HCT116 (cell line): Measurements from ENCODE around the gene IRX3. TPM values are rescaled to one million over a fixed set of nuclear protein-coding genes. Genes with fewer than 3 reads are reported as not detected.

ENCODE experiments used
- ATAC-seq: fragments of 200-7000 bp; cut with Tn5 transposase; 2 replicates; pipeline ENCODE4 v1.9.1; 2020; ENCODE audit warnings: mild to moderate bottlenecking, moderate library complexity
- BruUV-seq: library from RNA; stranded (reverse); fragments of 400-500 nt; replicated peaks from 2 replicates; lab custom pipeline; 2021; lab: Mats Ljungman, UMichigan
- CTCF ChIA-PET: fragments of 300-600 bp; sonication (Branson Sonifier 250); formaldehyde crosslinking; loops from one replicate; lab custom pipeline; 2021; ENCODE audit warnings: antibody characterized with exemption; lab: Charles Lee
- POLR2A ChIA-PET: fragments of 300-600, 350-600 bp; sonication (Branson Sonifier 250); formaldehyde crosslinking; loops from one replicate; lab custom pipeline; 2021; ENCODE audit warnings: antibody characterized with exemption; lab: Charles Lee
- RAD21 ChIA-PET, 2 experiments: fragments of 300-600 bp; sonication (Branson Sonifier 250); formaldehyde crosslinking; loops; one replicate each; lab custom pipeline; 2023; ENCODE audit warnings: low total read pairs in 2 of 2; ENCODE audit not compliant: uncharacterized antibody in 2 of 2, unreplicated experiment in 2 of 2, low non-redundant PET in 1 of 2; lab: Charles Lee
- DNase-seq: peaks from one replicate; pipeline ENCODE4 v3.0.0-alpha.2; 2010; ENCODE audit warnings: low read depth, low spot score
- H2AFZ ChIP-seq: fragments of 200-600 bp; shearing (Covaris generic), sonication (generic); 2 replicates; pipeline ENCODE4 v1.6.1; 2017; ENCODE audit warnings: low read depth, mixed run types, mixed read lengths, antibody characterized with exemption, low read length; ENCODE audit not compliant: poor library complexity, severe bottlenecking
- H3K27ac ChIP-seq: 2 replicates; pipeline ENCODE4 v1.5.1; 2012; ENCODE audit warnings: low read depth, low read length
- H3K27me3 ChIP-seq: fragments of 200-600 bp; sonication (generic); 2 replicates; pipeline ENCODE4 v1.6.1; 2016; ENCODE audit warnings: mixed run types, low read length, mixed read lengths; ENCODE audit not compliant: insufficient read depth
- H3K36me3 ChIP-seq, 2 experiments: fragments of 200-500 bp in 1 of 2; fragments of 200-600 bp in 1 of 2; sonication (Bioruptor generic) in 1 of 2; sonication (generic) in 1 of 2; 2 replicates each; pipeline versions ENCODE4 v1.5.1 to v1.6.1; 2014 to 2016; ENCODE audit warnings: low read length in 2 of 2, inconsistent platforms in 1 of 2, mixed read lengths in 1 of 2, mixed run types in 1 of 2; ENCODE audit not compliant: insufficient read depth in 2 of 2, control insufficient read depth in 1 of 2
- H3K4me1 ChIP-seq, 2 experiments: fragments of 200-600 bp in 1 of 2; sonication (generic) in 1 of 2; 2 replicates each; pipeline versions ENCODE4 v1.5.1 to v1.6.1; 2012 to 2017; ENCODE audit warnings: low read length in 2 of 2, inconsistent platforms in 1 of 2, mild to moderate bottlenecking in 1 of 2, mixed read lengths in 1 of 2, mixed run types in 1 of 2, moderate library complexity in 1 of 2; ENCODE audit not compliant: insufficient read depth in 2 of 2, control insufficient read depth in 1 of 2
- H3K4me2 ChIP-seq: fragments of 200-600 bp; sonication (generic); 2 replicates; pipeline ENCODE4 v1.6.1; 2017; ENCODE audit warnings: mixed run types, low read length, mixed read lengths
- H3K4me3 ChIP-seq, 2 experiments: fragments of 200-600 bp in 1 of 2; sonication (generic) in 1 of 2; replicated peaks in 1 of 2; 2 replicates each; pipeline ENCODE4 v1.5.1; 2011 to 2016; ENCODE audit warnings: low read length in 2 of 2, control low read depth in 1 of 2, low read depth in 1 of 2, mild to moderate bottlenecking in 1 of 2, mixed read lengths in 1 of 2, mixed run types in 1 of 2
- H3K79me2 ChIP-seq: fragments of 200-600 bp; sonication (generic); 2 replicates; pipeline ENCODE4 v1.6.1; 2017; ENCODE audit warnings: mild to moderate bottlenecking, mixed run types, low read length, moderate library complexity, mixed read lengths; ENCODE audit not compliant: insufficient read depth
- H3K9ac ChIP-seq: fragments of 200-600 bp; sonication (generic); 2 replicates; pipeline ENCODE4 v1.6.1; 2016; ENCODE audit warnings: low read length, mixed read lengths
- H3K9me2 ChIP-seq: fragments of 200-600 bp; sonication (generic), shearing (Covaris generic); 2 replicates; pipeline ENCODE4 v1.6.1; 2017; ENCODE audit warnings: mixed run types, mild to moderate bottlenecking, moderate library complexity; ENCODE audit not compliant: insufficient read depth
- H3K9me3 ChIP-seq, 2 experiments: fragments of 200-500 bp in 1 of 2; fragments of 200-600 bp in 1 of 2; sonication (Bioruptor generic) in 1 of 2; sonication (generic) in 1 of 2; 2 replicates each; pipeline ENCODE4 v1.6.1; 2014 to 2017; ENCODE audit warnings: low read length in 2 of 2, mixed read lengths in 2 of 2, inconsistent platforms in 1 of 2, low read depth in 1 of 2, mild to moderate bottlenecking in 1 of 2, mixed run types in 1 of 2, moderate library complexity in 1 of 2; ENCODE audit not compliant: control insufficient read depth in 1 of 2, insufficient read depth in 1 of 2
- H4K20me1 ChIP-seq: fragments of 200-600 bp; sonication (generic), shearing (Covaris generic); 2 replicates; pipeline ENCODE4 v1.6.1; 2017; ENCODE audit warnings: mixed run types, mild to moderate bottlenecking, moderate library complexity; ENCODE audit not compliant: insufficient read depth
- ATF3 ChIP-seq: IDR thresholded peaks from 2 replicates; pipeline ENCODE4 v1.6.1; 2012
- CBX3 ChIP-seq: IDR thresholded peaks from 2 replicates; pipeline ENCODE4 v1.6.1; 2012; ENCODE audit warnings: low read depth
- CTCF ChIP-seq, 3 experiments: fragments of 200-600 bp in 1 of 3; sonication (generic) in 1 of 3; IDR thresholded peaks in 2 of 3; conservative IDR thresholded peaks in 1 of 3; 2 replicates each; pipeline ENCODE4 v1.5.1; 2012 to 2017; ENCODE audit warnings: low read depth in 2 of 3, low read length in 2 of 3, antibody characterized with exemption in 1 of 3, borderline replicate concordance in 1 of 3, control low read depth in 1 of 3, mild to moderate bottlenecking in 1 of 3, mixed read lengths in 1 of 3, mixed run types in 1 of 3, moderate library complexity in 1 of 3; ENCODE audit not compliant: insufficient read depth in 1 of 3
- EGR1 ChIP-seq: IDR thresholded peaks from 2 replicates; pipeline ENCODE4 v1.6.1; 2012; ENCODE audit warnings: low read depth
- ELF1 ChIP-seq: IDR thresholded peaks from 2 replicates; pipeline ENCODE4 v1.6.1; 2012; ENCODE audit warnings: low read depth, borderline replicate concordance
- EZH2 ChIP-seq: fragments of 200-600 bp; sonication (generic); IDR thresholded peaks from 2 replicates; pipeline ENCODE4 v1.6.1; 2017; ENCODE audit warnings: antibody characterized with exemption, mixed run types
- EZH2phosphoT487 ChIP-seq: fragments of 200-600 bp; IDR thresholded peaks from 2 replicates; pipeline ENCODE4 v1.6.1; 2018; ENCODE audit warnings: antibody characterized with exemption, borderline replicate concordance
- FOSL1 ChIP-seq: IDR thresholded peaks from 2 replicates; pipeline ENCODE4 v1.6.1; 2012; ENCODE audit warnings: low read depth
- JUND ChIP-seq: IDR thresholded peaks from 2 replicates; pipeline ENCODE4 v1.6.1; 2012
- POLR2A ChIP-seq: IDR thresholded peaks from 2 replicates; pipeline ENCODE4 v1.7.0; 2011; ENCODE audit warnings: borderline replicate concordance; ENCODE audit not compliant: insufficient read depth, insufficient read length; ENCODE audit errors: extremely low read depth
- POLR2AphosphoS5 ChIP-seq: IDR thresholded peaks from 2 replicates; pipeline ENCODE4 v1.6.1; 2011; ENCODE audit warnings: mild to moderate bottlenecking, low read depth, low read length, moderate library complexity
- REST ChIP-seq: IDR thresholded peaks from 2 replicates; pipeline ENCODE4 v1.6.1; 2012; ENCODE audit warnings: low read depth
- SIN3A ChIP-seq: IDR thresholded peaks from 2 replicates; pipeline ENCODE4 v1.6.1; 2012; ENCODE audit warnings: low read depth
- SP1 ChIP-seq: IDR thresholded peaks from 2 replicates; pipeline ENCODE4 v1.6.1; 2012; ENCODE audit warnings: low read depth
- SRF ChIP-seq: IDR thresholded peaks from 2 replicates; pipeline ENCODE4 v1.6.1; 2012; ENCODE audit warnings: low read depth
- TCF7L2 ChIP-seq: IDR thresholded peaks from 2 replicates; pipeline ENCODE4 v1.7.0; 2011; ENCODE audit warnings: borderline replicate concordance, inconsistent platforms; ENCODE audit not compliant: insufficient read depth, insufficient read length; ENCODE audit errors: extremely low read depth
- ZFX ChIP-seq: fragments of 450-650 bp; IDR thresholded peaks from 2 replicates; pipeline ENCODE4 v1.6.1; 2017
- ZNF274 ChIP-seq: fragments of 200-500 bp; sonication (Bioruptor generic); IDR thresholded peaks from 2 replicates; pipeline ENCODE4 v1.6.1; 2014; ENCODE audit warnings: mild to moderate bottlenecking, low read depth, low read length, inconsistent platforms
- intact Hi-C: fragments of 100-400 bp; cut with micrococcal nuclease; formaldehyde crosslinking; loops from 2 replicates; pipeline ENCODE4 v1.10.0; 2022
- total RNA-seq: library from RNA; stranded (reverse); gene quantifications from one replicate; pipeline ENCODE4 v1.2.1, GENCODE V29; 2021; ENCODE audit not compliant: unreplicated experiment
- TF ChIP-seq, protein P1 (sequence below): IDR thresholded peaks from 2 replicates; pipeline ENCODE4 v1.6.1; 2011; ENCODE audit warnings: mild to moderate bottlenecking, low read length, moderate library complexity; ENCODE audit not compliant: insufficient replicate concordance; ENCODE audit errors: extremely low read depth
- TF ChIP-seq, protein P2 (sequence below): IDR thresholded peaks from 2 replicates; pipeline ENCODE4 v1.6.1; 2012

The IRX3 gene
- total RNA-seq, 1 experiment from 2014 or later, result 2.0 TPM

DNA sequence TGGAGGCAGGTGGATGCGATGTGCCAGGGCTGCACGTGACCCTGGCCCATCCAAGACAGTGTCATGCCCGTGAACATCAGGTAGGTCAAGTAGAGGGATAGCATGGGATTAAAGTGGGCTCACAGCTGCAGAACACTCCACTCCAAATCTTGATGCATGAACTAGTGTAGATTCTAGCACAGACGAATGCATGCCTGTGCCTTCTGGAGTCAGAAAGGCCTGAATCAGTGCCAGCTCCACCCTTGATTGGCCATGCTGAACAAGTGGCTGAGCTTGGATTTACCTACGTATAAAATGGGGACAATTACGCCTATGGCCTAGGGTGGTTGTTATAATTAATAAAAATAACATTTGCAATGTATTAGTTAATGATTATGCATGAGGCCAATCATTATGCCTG is 10.6 kb downstream of the IRX3 start:
- ChIA-PET RAD21 (no interaction called here), POLR2A (no interaction called here), CTCF (no interaction called here)
- Histone ChIP-seq H3K36me3 (no peaks in the 10 kb centered on the region), H3K4me3 (no peak overlapping the region), H3K9me2 (no peaks in the 10 kb centered on the region), H3K79me2 (no peaks in the 10 kb centered on the region), H3K4me1 (peaks cover 0 to 5% of the 10 kb centered on the region in 2 experiments; a peak in 2 of 4 replicates), H3K9ac (no peak overlapping the region), H2AFZ (no peak overlapping the region), H4K20me1 (no peaks in the 10 kb centered on the region), H3K9me3 (no peaks in the 10 kb centered on the region), H3K4me2 (no peak overlapping the region), H3K27ac (no peak overlapping the region), H3K27me3 (no peaks in the 10 kb centered on the region)
- no peak for ATAC-seq
- DNase-seq, result no peak
- no TSS peak for BruUV-seq
- TF ChIP-seq EGR1, result no peak
- no peak for TF ChIP-seq EZH2phosphoT487
- TF ChIP-seq SIN3A, result no peak
- no peak for TF ChIP-seq TCF7L2
- TF ChIP-seq, protein P1, sequence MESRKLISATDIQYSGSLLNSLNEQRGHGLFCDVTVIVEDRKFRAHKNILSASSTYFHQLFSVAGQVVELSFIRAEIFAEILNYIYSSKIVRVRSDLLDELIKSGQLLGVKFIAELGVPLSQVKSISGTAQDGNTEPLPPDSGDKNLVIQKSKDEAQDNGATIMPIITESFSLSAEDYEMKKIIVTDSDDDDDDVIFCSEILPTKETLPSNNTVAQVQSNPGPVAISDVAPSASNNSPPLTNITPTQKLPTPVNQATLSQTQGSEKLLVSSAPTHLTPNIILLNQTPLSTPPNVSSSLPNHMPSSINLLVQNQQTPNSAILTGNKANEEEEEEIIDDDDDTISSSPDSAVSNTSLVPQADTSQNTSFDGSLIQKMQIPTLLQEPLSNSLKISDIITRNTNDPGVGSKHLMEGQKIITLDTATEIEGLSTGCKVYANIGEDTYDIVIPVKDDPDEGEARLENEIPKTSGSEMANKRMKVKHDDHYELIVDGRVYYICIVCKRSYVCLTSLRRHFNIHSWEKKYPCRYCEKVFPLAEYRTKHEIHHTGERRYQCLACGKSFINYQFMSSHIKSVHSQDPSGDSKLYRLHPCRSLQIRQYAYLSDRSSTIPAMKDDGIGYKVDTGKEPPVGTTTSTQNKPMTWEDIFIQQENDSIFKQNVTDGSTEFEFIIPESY, result no peak
- no peak for TF ChIP-seq REST
- no peak for TF ChIP-seq SP1
- no peak for TF ChIP-seq ZFX
- no peak for TF ChIP-seq ATF3
- TF ChIP-seq, protein P2, sequence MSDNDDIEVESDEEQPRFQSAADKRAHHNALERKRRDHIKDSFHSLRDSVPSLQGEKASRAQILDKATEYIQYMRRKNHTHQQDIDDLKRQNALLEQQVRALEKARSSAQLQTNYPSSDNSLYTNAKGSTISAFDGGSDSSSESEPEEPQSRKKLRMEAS, result no peak
- TF ChIP-seq ELF1, result no peak
- no peak for TF ChIP-seq JUND
- no peak for TF ChIP-seq CTCF (IDR thresholded peaks at IDR 0.05 in 2 of 3, conservative IDR thresholded peaks at IDR 0.05 in 1 of 3; ENCODE audit: borderline replicate concordance in 1 of 3, insufficient read depth in 1 of 3, low read depth in 2 of 3, low read length in 2 of 3)
- TF ChIP-seq FOSL1, result no peak
- no peak for TF ChIP-seq SRF
- no peak for TF ChIP-seq POLR2A
- TF ChIP-seq ZNF274, result no peak
- no peak for TF ChIP-seq CBX3
- TF ChIP-seq EZH2, result no peak
- no peak for TF ChIP-seq POLR2AphosphoS5
- intact Hi-C loops, result no loop called here
